ENCODE data around the gene MYH7B. TPM values are rescaled to one million over a fixed set of nuclear protein-coding genes. Genes with fewer than 3 reads are reported as not detected.

Gene MYH7B
- total RNA-seq, 1 experiment from 2014 or later = 0.74 TPM

DNA sequence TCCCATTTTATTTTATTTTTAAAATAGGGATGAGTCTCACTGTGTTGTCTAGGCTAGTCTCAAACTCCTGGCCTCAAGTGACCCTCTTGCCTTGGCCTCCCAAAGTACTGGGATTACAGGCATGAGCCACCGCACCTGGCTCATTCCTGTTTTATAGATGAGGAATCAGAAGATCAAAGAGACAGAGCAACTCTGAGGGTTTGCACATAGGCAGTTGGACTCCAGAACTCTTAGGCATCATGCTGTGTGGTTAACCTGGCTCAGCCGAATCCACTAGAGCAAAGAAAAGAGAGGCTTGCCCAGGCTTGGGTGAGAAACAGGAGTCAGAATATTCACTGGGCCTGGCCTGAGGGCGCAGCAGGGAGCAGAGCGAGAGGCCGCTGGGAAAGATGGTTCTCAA is 9.4 kb downstream of the MYH7B start:
- peaks cover 0 to 7% of the 10 kb centered on the region in 2 experiments; a peak in 1 of 4 replicates for H3K4me1 ChIP-seq (ENCODE audit: control insufficient read depth in 1 of 2, insufficient read depth in 2 of 2, low read length in 2 of 2)
- ATAC-seq (no peak), DNase-seq (ENCODE audit: low read depth, low spot score) (no peak)
- H2AFZ ChIP-seq (ENCODE audit: low read depth, low read length, poor library complexity, severe bottlenecking) = no peak overlapping the region
- no peaks in the 10 kb centered on the region for H3K79me2 ChIP-seq (ENCODE audit: insufficient read depth, low read length)
- ChIA-PET RAD21 (ENCODE audit: low non-redundant PET in 1 of 2, low total read pairs in 2 of 2, uncharacterized antibody in 2 of 2, unreplicated experiment in 2 of 2) (no interaction called here), POLR2A (no interaction called here), CTCF (no interaction called here)
- H3K4me3 ChIP-seq (replicated peaks in 1 of 2; ENCODE audit: low read depth in 1 of 2, low read length in 2 of 2) = no peak overlapping the region
- no peaks in the 10 kb centered on the region for H3K9me2 ChIP-seq (ENCODE audit: insufficient read depth)
- no peak overlapping the region for H3K4me2 ChIP-seq (ENCODE audit: low read length)
- H3K27ac ChIP-seq (ENCODE audit: low read depth, low read length) = no peak overlapping the region
- H3K9ac ChIP-seq (ENCODE audit: low read length) = no peak overlapping the region
- intact Hi-C loops (cut with micrococcal nuclease) = no loop called here
- H3K36me3 ChIP-seq (ENCODE audit: control insufficient read depth in 1 of 2, insufficient read depth in 2 of 2, low read length in 2 of 2) = no peaks in the 10 kb centered on the region
- no peak for TF ChIP-seq JUND (IDR thresholded peaks at IDR 0.05)
- TF ChIP-seq EZH2phosphoT487 (IDR thresholded peaks at IDR 0.05; ENCODE audit: borderline replicate concordance) = no peak
- TF ChIP-seq EZH2 (IDR thresholded peaks at IDR 0.05) = no peak
- no peak for TF ChIP-seq FOSL1 (IDR thresholded peaks at IDR 0.05; ENCODE audit: low read depth)
- TF ChIP-seq ELF1 (IDR thresholded peaks at IDR 0.05; ENCODE audit: borderline replicate concordance, low read depth) = no peak
- no peak for TF ChIP-seq EGR1 (IDR thresholded peaks at IDR 0.05; ENCODE audit: low read depth)
- BruUV-seq (replicated peaks) = no TSS peak
- no peaks in the 10 kb centered on the region for H4K20me1 ChIP-seq (ENCODE audit: insufficient read depth)
- H3K27me3 ChIP-seq (ENCODE audit: insufficient read depth, low read length) = no peaks in the 10 kb centered on the region
- no peaks in the 10 kb centered on the region for H3K9me3 ChIP-seq (ENCODE audit: control insufficient read depth in 1 of 2, insufficient read depth in 1 of 2, low read depth in 1 of 2, low read length in 2 of 2)

GRCh38 chr20:34967421-34967820 is 11.8 kb downstream of the MYH7B start:
- Histone ChIP-seq H3K4me3 (replicated peaks in 1 of 2; ENCODE audit: low read depth in 1 of 2, low read length in 2 of 2) (no peak overlapping the region), H3K9me2 (ENCODE audit: insufficient read depth) (no peaks in the 10 kb centered on the region), H3K27me3 (ENCODE audit: insufficient read depth, low read length) (no peaks in the 10 kb centered on the region), H3K27ac (ENCODE audit: low read depth, low read length) (no peak overlapping the region), H3K9me3 (ENCODE audit: control insufficient read depth in 1 of 2, insufficient read depth in 1 of 2, low read depth in 1 of 2, low read length in 2 of 2) (no peaks in the 10 kb centered on the region), H4K20me1 (ENCODE audit: insufficient read depth) (no peaks in the 10 kb centered on the region), H3K9ac (ENCODE audit: low read length) (no peak overlapping the region), H3K4me2 (ENCODE audit: low read length) (no peak overlapping the region), H2AFZ (ENCODE audit: low read depth, low read length, poor library complexity, severe bottlenecking) (no peak overlapping the region), H3K79me2 (ENCODE audit: insufficient read depth, low read length) (no peaks in the 10 kb centered on the region), H3K4me1 (ENCODE audit: control insufficient read depth in 1 of 2, insufficient read depth in 2 of 2, low read length in 2 of 2) (no peaks in the 10 kb centered on the region), H3K36me3 (ENCODE audit: control insufficient read depth in 1 of 2, insufficient read depth in 2 of 2, low read length in 2 of 2) (no peaks in the 10 kb centered on the region)
- ChIA-PET CTCF (no interaction called here), RAD21 (ENCODE audit: low non-redundant PET in 1 of 2, low total read pairs in 2 of 2, uncharacterized antibody in 2 of 2, unreplicated experiment in 2 of 2) (no interaction called here), POLR2A (no interaction called here)
- BruUV-seq (replicated peaks) = no TSS peak
- TF ChIP-seq CEBPB (IDR thresholded peaks at IDR 0.05; ENCODE audit: low read depth) (no peak), EGR1 (IDR thresholded peaks at IDR 0.05; ENCODE audit: low read depth) (no peak), CBX3 (IDR thresholded peaks at IDR 0.05; ENCODE audit: low read depth) (no peak), SP1 (IDR thresholded peaks at IDR 0.05; ENCODE audit: low read depth) (no peak), ELF1 (IDR thresholded peaks at IDR 0.05; ENCODE audit: borderline replicate concordance, low read depth) (no peak), YY1 (IDR thresholded peaks at IDR 0.05; ENCODE audit: extremely low read depth, insufficient replicate concordance, low read depth, low read length) (no peak), CTCF (IDR thresholded peaks at IDR 0.05 in 2 of 3, conservative IDR thresholded peaks at IDR 0.05 in 1 of 3; ENCODE audit: borderline replicate concordance in 1 of 3, insufficient read depth in 1 of 3, low read depth in 2 of 3, low read length in 2 of 3) (no peak), SRF (IDR thresholded peaks at IDR 0.05; ENCODE audit: low read depth) (no peak), SIN3A (IDR thresholded peaks at IDR 0.05; ENCODE audit: low read depth) (no peak), POLR2AphosphoS5 (IDR thresholded peaks at IDR 0.05; ENCODE audit: low read depth, low read length) (no peak), RAD21 (IDR thresholded peaks at IDR 0.05; ENCODE audit: low read depth) (no peak), EZH2 (IDR thresholded peaks at IDR 0.05) (no peak), JUND (IDR thresholded peaks at IDR 0.05) (no peak), TCF7L2 (IDR thresholded peaks at IDR 0.05; ENCODE audit: borderline replicate concordance, extremely low read depth, insufficient read depth, insufficient read length) (no peak)
- TF ChIP-seq, protein P1, sequence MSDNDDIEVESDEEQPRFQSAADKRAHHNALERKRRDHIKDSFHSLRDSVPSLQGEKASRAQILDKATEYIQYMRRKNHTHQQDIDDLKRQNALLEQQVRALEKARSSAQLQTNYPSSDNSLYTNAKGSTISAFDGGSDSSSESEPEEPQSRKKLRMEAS (IDR thresholded peaks at IDR 0.05) = no peak
- TF ChIP-seq, protein P2, sequence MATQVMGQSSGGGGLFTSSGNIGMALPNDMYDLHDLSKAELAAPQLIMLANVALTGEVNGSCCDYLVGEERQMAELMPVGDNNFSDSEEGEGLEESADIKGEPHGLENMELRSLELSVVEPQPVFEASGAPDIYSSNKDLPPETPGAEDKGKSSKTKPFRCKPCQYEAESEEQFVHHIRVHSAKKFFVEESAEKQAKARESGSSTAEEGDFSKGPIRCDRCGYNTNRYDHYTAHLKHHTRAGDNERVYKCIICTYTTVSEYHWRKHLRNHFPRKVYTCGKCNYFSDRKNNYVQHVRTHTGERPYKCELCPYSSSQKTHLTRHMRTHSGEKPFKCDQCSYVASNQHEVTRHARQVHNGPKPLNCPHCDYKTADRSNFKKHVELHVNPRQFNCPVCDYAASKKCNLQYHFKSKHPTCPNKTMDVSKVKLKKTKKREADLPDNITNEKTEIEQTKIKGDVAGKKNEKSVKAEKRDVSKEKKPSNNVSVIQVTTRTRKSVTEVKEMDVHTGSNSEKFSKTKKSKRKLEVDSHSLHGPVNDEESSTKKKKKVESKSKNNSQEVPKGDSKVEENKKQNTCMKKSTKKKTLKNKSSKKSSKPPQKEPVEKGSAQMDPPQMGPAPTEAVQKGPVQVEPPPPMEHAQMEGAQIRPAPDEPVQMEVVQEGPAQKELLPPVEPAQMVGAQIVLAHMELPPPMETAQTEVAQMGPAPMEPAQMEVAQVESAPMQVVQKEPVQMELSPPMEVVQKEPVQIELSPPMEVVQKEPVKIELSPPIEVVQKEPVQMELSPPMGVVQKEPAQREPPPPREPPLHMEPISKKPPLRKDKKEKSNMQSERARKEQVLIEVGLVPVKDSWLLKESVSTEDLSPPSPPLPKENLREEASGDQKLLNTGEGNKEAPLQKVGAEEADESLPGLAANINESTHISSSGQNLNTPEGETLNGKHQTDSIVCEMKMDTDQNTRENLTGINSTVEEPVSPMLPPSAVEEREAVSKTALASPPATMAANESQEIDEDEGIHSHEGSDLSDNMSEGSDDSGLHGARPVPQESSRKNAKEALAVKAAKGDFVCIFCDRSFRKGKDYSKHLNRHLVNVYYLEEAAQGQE (IDR thresholded peaks at IDR 0.05; ENCODE audit: low read depth) = no peak
- intact Hi-C loops (cut with micrococcal nuclease) = no loop called here
- DNase-seq (ENCODE audit: low read depth, low spot score) (no peak), ATAC-seq (no peak)
